ENCODE data around the gene TMEM123.
"Not testable (repeated sequence)": the region's sequence is repeated elsewhere in the genome, so short reads cannot be mapped to it uniquely, and the experiment has no call there.

TMEM123 gene

GRCh38 chr11:102447941-102448868 lies 4.4 kb downstream of the TMEM123 start:
- DNase-seq: no peak

DNA sequence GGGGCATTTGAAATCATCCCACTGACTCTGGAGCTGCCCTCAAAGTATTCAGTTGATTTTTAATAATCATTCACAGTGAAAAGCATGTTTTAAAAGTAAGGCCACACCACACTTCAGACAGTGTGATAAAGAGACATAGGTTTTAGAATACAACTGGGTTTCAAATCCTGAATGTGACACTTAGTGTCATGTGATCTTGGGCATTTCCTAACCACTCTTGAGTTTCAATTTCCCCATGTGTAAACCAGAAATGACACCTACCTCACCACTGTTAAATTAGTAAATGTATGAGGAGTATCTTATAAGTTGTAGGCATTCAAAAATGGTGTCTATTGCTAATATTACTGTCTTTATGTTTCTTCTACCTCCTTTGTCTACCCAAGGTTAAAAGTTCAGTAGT lies 5.4 kb downstream of the TMEM123 start:
- no peak for DNase-seq

- DNase-seq: no peak
Observed at GRCh38 chr11:102446606-102447005, 6.0 kb downstream of the TMEM123 start.

- not testable (repeated sequence) for DNase-seq
Observed at GRCh38 chr11:102444693-102445092, 7.9 kb downstream of the TMEM123 start.

DNA sequence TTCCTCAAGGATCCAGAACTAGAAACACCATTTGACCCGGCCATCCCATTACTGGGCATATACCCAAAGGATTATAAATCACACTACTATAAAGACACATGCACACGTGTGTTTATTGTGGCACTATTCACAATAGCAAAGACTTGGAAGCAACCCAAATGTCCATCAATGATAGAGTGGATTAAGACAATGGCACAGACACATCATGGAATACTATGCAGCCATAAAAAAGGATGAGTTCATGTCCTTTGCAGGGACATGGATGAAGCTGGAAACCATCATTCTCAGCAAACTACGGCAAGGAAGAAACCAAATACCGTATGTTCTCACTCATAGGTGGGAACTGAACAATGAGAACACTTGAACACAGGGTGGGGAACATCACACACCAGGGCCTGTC lies 8.4 kb downstream of the TMEM123 start:
- DNase-seq: not testable (repeated sequence)

DNA sequence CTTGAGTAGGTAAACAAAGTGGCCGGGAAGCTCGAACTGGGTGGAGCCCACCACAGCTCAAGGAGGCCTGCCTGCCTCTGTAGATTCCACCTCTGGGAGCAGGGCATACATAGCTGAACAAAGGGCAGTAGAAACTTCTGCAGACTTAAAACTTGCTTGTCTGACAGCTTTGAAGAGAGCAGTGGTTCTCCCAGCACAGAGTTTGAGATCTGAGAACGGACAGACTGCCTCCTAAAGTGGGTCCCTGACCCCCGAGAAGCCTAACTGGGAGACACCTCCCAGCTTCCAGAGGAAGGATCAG lies 13.6 kb downstream of the TMEM123 start:
- DNase-seq: not testable (repeated sequence)

GRCh38 chr11:102438311-102439062 lies 14.1 kb downstream of the TMEM123 start:
- DNase-seq: peak; percentile 33 to 44

DNA sequence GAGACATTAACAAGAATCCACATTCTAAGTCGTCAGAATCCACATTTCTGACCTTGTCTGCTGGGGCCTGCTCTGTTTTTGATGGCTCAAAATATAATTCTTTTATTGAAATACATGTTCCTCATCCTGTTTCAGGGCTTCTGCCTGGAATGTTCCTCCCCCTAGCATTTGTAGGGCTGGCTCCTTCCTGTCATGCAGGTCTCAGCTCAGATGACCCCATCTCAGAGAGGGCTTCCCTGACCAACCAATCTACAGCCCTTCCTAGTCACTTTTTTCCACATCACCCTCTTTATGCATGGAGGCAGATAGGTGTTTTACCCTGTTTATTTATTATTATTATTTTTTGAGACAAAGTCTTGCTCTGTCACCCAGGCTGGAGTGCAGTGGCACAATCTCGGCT lies 14.8 kb downstream of the TMEM123 start:
- no peak for DNase-seq

DNA sequence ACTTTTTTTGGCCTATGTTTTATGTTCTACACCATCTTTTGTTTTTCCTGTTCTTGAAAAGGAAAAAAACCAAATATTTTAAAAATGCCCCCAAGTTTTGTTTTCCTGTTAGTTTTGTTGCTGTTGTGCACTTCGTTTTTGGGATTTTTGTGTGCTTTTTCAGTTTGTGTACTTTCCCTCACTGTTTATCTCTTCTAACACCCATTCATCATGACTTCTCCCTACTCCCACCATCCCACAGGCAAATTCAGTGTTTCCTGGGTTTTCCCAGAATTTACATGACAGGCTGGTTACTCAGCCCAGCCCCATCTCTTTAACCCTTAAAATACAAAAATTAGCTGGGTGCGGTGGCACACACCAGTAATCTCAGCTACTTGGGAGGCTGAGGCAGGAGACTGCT lies 15.6 kb downstream of the TMEM123 start:
- DNase-seq: no peak

- no peak for DNase-seq
Observed at GRCh38 chr11:102436561-102436960, 16.0 kb downstream of the TMEM123 start.

- no peak for DNase-seq
Observed at GRCh38 chr11:102435688-102436087, 16.9 kb downstream of the TMEM123 start.

GRCh38 chr11:102433571-102433970 lies 19.0 kb downstream of the TMEM123 start:
- DNase-seq: not testable (repeated sequence)

GRCh38 chr11:102432560-102432959 lies 20.0 kb downstream of the TMEM123 start:
- DNase-seq: not testable (repeated sequence)

DNA sequence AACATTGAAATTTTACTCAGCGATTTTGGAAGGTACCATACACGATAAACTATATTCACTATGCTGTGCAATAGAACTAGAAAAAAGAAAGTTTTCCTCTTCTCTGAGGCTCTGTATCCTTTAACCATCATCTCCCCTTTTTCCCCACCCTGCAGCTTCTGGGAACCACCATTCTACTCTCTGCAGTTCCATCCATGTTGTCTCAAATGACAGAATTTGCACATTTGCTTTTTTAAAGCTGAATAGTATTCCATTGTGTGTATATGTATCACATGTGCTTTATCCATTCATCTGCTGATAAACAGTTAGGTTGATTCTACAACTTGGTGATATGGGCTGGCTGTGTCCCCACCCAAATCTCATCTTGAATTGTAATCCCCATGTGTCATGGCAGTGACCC lies 21.2 kb downstream of the TMEM123 start:
- DNase-seq: no peak

DNA sequence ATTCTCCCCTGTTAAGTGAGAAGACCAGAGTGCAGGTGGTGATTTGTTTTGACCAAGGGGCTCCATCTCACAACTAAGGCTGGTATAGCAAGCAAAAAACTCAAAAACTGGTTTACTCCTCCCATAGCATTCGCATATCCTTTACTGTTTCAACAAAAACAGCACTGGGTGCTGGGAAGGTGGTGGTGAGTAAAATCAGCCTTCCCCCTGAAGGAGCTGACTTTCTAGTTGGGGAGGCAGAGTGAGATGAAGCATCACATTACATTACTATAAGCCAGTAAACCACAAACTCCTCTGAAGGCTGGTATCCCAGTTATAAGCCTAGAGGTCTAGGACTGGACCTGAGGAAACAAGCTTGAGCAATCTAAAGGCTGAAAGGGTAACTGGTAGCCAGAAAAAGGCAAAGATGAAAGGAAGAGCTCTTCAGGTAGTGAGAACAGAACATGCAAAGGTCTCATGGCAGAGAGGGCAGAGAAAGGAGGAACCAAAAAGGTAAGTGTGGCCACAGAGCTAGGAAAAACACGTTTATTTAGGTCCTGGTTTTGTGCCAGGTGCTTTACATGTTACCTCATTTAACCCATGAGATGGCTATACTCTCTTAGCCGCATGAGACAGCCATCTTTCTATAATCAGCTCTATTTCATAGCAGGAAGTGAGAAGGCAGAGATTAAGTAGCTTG lies 22.3 kb downstream of the TMEM123 start:
- DNase-seq: no peak

DNA sequence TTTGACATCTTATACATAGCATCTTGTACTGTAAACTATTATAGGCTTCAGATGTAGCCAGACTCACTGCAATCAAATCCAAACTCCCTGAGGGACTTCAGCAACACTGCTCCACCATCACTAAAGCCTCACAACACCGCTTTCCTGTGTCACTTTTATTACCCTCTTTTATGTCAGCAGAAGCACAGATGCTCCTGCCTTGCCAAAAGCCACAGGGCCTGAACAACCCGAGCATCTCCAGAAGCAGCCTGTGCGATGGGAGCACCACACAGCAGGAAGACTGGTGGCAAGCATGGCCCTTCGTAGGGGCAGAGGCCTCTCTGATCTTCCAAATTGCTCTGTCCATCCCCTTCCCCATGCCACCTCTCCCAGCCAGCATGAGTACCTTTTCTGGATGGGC lies 22.9 kb downstream of the TMEM123 start:
- DNase-seq: no peak

- no peak for DNase-seq
Observed at GRCh38 chr11:102429226-102429625, 23.3 kb downstream of the TMEM123 start.

GRCh38 chr11:102428696-102429095 lies 23.9 kb downstream of the TMEM123 start:
- no peak for DNase-seq

- DNase-seq: no peak
Observed at GRCh38 chr11:102427068-102427467, 25.5 kb downstream of the TMEM123 start.

DNA sequence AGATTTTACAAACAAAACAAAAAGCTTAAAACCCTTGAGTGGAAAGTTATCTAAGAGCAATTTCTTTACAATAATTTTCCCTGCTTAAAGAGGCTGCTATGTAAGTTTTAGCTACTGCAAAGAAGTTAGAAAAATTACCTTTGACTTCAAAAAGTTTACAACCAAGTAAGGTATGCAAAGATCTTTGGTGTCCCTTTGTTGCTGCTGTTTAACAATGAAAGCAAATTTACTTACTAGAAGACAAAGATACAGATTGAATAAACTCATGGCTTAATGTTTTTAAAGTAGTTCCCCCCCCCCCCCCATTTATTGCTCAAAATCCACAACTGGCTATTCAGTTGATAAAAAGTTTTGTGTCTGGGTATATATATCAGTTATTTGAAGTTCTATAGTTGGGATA lies 26.0 kb downstream of the TMEM123 start:
- no peak for DNase-seq

- DNase-seq: no peak
Observed at GRCh38 chr11:102426000-102426399, 26.6 kb downstream of the TMEM123 start.

DNA sequence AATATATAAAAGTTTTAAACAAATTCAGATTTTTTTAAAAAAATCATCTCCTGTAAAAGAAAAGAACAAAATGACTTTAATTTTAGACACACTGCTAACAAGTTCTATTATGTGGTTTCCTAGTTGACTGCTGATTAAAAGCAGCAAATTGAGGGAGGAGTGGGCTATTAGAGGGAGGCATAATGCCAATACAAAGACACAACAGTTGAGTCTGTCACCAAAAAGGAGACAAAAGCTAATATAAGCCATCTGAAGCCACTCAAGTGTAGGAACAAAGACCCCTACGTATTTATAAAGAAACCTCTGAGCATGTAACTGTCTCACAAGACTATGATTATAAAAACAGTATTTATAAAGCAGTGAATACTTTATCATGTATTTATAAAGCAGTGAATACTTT lies 28.6 kb downstream of the TMEM123 start:
- DNase-seq: no peak

- no peak for DNase-seq
Observed at GRCh38 chr11:102422817-102423712, 29.5 kb downstream of the TMEM123 start.

Measured in stimulated activated CD4-positive, alpha-beta T cell treated with anti-CD3 and anti-CD28 coated beads, Interleukin-2, amount 100 ng/mL, for 24 hours (primary cell).